Liver (tissue), 2 donors: ENCODE data around the gene SLC49A3.

ENCODE experiments used
- CTCF ChIP-seq: fragments of 150-350 bp; IDR thresholded peaks from 2 replicates; pipeline ENCODE4 v1.5.1; 2017; ENCODE audit warnings: improper control_type of control experiment, low read depth, low read length; ENCODE audit not compliant: missing input control
- FOXA2 ChIP-seq: IDR thresholded peaks from 2 replicates; pipeline ENCODE4 v1.6.1; 2016; ENCODE audit warnings: antibody characterized with exemption
- donor health status: healthy.

- TF ChIP-seq CTCF, result no peak
- no peak for TF ChIP-seq FOXA2
Measured at GRCh38 chr4:673349-674091, 15.4 kb downstream of the SLC49A3 start.
